Endothelial cell of hepatic sinusoid (primary cell): Measurements from ENCODE around the gene BNC2.

Experiments
- in situ Hi-C: cut with HindIII; loops from 2 replicates; pipeline ENCODE4 v1.10.0; 2017; ENCODE audit warnings: low sequenced_read_pairs

The BNC2 gene

DNA sequence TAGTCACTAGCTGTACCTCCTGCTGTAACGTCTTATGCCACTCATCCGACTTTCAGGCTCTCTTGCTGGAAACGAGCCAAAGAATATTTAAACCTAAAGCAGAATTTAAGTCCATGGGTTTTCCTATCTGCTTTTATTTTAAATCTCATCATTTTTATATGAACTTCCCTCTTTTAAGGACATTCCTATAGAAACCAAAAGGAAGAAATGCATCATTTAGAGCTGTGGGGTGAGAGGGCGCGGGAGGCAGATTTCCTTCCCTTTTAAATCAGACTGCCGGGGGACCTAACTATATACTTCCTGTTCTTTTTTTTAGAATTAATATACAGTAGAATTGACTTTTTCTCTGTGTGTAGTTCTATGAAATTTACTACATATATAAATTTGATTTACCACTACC lies 468.8 kb downstream of the BNC2 start:
- in situ Hi-C loops, result no loop called here

- in situ Hi-C loops, result no loop called here
These were observed 471.8 kb downstream of the BNC2 start for GRCh38 chr9:16398691-16399090.

DNA sequence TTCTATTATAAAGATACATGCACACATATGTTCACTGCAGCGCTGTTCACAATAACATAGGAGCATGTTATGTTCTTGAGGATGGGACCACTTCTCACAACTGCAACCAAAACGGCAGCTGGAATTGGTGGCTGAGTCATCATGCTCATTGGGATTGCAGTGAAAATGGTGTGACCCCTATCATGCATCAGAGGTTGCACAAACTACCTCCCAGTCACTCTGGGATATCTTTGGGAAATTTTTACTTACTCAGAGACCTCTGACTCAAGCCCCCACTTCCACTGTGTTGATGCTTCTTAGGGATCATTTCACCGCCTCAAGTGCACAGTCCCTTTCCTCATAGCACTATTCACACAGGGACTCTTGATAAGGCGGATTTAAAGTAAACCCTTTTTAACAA lies 474.1 kb downstream of the BNC2 start:
- in situ Hi-C loops, result no loop called here

DNA sequence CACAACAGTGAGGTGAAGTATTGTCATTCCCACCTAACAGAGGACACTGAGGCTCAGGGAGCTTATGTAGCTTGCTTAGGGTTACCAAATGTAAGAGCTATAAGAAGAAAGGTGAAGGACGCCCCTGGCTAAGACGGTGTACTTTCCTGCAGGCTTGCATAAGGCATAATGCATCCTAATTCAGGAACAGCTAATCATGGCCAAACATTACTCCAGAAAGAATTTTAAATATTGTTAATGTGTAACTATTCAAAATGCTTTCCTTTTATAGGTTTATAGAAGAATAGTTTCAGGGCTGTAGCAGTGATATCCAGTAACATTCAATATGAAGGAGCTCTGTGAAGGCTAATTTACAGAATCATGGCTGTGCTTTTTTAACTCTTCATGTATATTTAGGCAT lies 479.1 kb downstream of the BNC2 start:
- in situ Hi-C loops, result no loop called here

DNA sequence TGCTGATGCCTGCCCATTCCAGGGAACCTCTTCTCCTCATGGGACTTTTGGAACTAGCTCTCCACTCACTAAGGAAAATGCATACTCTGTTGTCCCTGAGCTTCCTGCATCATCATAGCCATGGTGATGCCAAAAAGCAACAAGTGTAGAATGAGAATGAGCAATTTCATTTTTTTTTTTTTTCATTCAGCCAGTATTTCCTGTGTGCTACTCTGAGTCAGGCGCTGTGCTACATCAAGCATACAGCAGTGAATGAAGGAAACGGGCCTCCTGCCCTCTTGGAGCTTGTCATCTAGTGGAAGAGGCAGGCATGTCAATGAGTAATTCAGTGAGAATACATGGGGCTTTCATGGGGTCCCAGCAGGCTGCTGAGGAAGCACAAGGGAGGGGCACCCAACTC lies 483.1 kb downstream of the BNC2 start:
- in situ Hi-C loops, result no loop called here

DNA sequence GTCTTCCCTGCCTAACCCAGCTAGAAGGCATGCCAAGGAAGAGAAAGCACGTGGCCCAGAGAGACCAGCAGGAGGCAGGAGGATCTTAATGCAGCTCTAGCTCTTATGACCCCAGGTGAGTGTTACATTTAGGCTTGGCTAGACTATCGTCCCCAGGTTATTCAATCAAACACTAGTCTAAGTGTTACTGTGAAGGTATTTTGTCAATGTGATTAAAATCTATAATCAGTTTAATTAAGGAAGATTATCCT lies 483.7 kb downstream of the BNC2 start:
- in situ Hi-C loops, result no loop called here

- in situ Hi-C loops, result no loop called here
These were observed 484.3 kb downstream of the BNC2 start for GRCh38 chr9:16386007-16386826.

- in situ Hi-C loops, result no loop called here
These were observed 484.9 kb downstream of the BNC2 start for GRCh38 chr9:16385590-16385989.

GRCh38 chr9:16384993-16385392 lies 485.5 kb downstream of the BNC2 start:
- in situ Hi-C loops, result no loop called here

- in situ Hi-C loops, result no loop called here
These were observed 493.2 kb downstream of the BNC2 start for GRCh38 chr9:16377311-16377710.

DNA sequence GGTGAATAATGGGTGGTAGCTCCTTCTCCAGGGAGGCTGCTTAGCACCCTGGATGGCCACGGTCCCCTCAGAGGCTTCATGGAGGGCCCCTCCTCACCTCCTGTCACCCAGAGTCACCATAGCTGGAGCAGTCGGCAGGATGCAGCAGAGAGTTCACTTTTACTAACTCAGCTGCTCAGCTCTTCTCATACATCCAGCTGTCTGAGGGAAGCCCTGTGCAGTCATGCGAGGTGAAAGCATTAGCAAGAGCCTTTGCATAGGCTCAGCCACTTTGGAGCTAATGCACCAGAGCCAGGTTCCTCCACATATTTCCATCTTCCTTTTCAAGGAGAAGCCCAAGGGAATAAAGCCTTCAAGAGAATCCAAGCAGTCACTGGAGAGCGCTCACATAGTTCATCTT lies 499.2 kb downstream of the BNC2 start:
- in situ Hi-C loops, result no loop called here

DNA sequence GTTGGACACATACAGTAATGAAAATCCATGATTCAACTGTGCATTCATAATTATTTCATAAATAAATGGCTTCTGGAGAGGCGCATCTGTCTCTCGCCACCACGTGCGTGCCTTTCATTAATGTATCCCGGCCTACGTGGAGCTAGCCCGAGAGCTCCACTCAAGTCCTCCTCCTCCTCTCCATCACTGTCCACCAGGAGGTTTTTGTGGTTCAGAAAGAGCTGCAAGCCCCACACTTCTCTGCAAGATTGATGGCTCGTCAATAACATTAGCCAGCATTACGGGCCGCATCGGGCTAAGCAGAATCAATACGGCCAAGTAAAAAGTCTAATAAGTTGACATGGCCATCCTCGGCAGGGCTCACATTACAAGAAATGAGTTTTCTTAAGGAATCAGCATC lies 499.8 kb downstream of the BNC2 start:
- in situ Hi-C loops, result no loop called here

GRCh38 chr9:16369427-16369826 lies 501.0 kb downstream of the BNC2 start:
- in situ Hi-C loops, result no loop called here

- in situ Hi-C loops, result no loop called here
These were observed 502.0 kb downstream of the BNC2 start for GRCh38 chr9:16368237-16369087.

- in situ Hi-C loops, result no loop called here
These were observed 502.8 kb downstream of the BNC2 start for GRCh38 chr9:16367605-16368231.

DNA sequence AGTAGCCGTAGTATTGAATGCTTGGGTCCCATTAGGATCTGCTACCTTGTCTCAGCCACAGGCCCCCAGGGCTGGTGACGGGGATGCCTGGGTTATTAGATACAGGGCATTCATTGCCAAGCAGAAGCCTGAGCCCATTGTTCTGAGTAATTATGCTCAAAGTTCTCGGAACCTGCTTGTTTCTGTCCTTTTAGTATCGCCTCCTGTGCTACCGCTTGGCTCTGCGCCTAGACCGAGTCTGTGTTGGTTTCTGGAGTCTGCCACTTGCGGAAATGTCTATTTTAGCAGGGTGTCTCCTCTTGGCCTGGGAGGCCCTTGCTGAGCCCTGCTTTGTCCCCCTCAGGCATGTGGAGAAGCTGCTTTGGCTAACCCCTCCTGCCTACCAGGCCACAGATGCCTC lies 506.1 kb downstream of the BNC2 start:
- in situ Hi-C loops, result loop anchor here (5.0 kb wide), 1 partner anchor 58 kb away; no protein-coding TSS in a partner anchor

DNA sequence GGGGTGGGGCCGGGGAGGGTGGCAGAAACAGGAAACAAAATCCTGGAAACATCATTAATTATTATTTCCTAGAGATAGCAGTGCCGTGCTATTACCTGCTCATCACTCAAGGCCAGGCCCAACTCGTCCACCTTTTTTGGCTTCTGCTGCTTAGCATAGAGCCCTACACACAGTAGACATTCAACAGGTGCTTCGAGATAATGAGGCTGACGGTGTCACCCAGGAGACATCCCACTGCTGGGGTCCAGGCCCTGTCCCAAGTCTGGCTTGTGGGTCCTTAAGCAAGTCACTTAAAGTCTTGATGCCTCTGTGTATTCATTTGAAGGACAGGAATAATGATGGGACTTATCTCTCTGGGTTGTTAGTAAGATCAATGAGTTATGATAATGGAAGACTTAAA lies 506.6 kb downstream of the BNC2 start:
- in situ Hi-C loops, result loop anchor here (5.0 kb wide), 1 partner anchor 58 kb away; no protein-coding TSS in a partner anchor

GRCh38 chr9:16363073-16363781 lies 507.2 kb downstream of the BNC2 start:
- in situ Hi-C loops, result loop anchor here (5.0 kb wide), 1 partner anchor 59 kb away; no protein-coding TSS in a partner anchor

GRCh38 chr9:16361939-16362338 lies 508.5 kb downstream of the BNC2 start:
- in situ Hi-C loops, result loop anchor here (5.0 kb wide), 1 partner anchor 60 kb away; no protein-coding TSS in a partner anchor

GRCh38 chr9:16361118-16361517 lies 509.4 kb downstream of the BNC2 start:
- in situ Hi-C loops, result loop anchor here (5.0 kb wide), 1 partner anchor 61 kb away; no protein-coding TSS in a partner anchor

- in situ Hi-C loops, result loop anchor here (5.0 kb wide), 1 partner anchor 62 kb away; no protein-coding TSS in a partner anchor
These were observed 510.2 kb downstream of the BNC2 start for GRCh38 chr9:16360247-16360646.
